Measurements from ENCODE around the gene RAB11FIP4. TPM values are rescaled to one million over a fixed set of nuclear protein-coding genes. Genes with fewer than 3 reads are reported as not detected.
A peak's percentile ranks its signal among the peaks of the same experiment; 100 is the strongest.
"Not testable (repeated sequence)": the region's sequence is repeated elsewhere in the genome, so short reads cannot be mapped to it uniquely, and the experiment has no call there.

Gene RAB11FIP4
- polyA plus RNA-seq (2013, experiment 1 of 2; ENCODE audit: insufficient read length): 0.82 TPM
- polyA plus RNA-seq (2013, experiment 2 of 2; ENCODE audit: insufficient read length): 0.74 TPM

DNA sequence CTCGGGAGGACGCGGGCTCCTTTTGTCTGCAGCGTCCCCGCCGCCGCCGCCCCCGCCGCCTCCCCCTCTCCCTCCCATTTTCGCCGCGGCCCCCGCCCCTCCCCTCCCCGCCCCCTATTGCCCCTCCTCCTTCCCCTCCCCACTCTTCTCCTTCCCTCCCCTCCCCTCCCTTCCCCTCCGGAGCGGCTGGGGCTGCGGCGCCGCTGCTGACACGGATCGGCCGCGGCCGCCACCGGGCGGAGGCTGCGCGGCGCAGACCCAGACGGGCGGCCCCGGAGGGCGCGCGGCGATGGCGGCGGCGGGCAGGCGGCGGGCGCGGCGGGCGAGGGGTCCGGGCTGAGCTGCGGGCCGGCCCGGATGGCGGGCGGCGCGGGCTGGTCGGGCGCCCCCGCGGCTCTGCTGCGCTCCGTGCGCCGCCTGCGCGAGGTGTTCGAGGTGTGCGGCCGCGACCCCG is at the start of gene RAB11FIP4:
Gene RAB11FIP4, plus strand, starts transcription at position 180 of the 454 bp plus-strand sequence. Its CDS starts 178 bp downstream, at position 358.
- peak; percentile 20 for DNase-seq

DNA sequence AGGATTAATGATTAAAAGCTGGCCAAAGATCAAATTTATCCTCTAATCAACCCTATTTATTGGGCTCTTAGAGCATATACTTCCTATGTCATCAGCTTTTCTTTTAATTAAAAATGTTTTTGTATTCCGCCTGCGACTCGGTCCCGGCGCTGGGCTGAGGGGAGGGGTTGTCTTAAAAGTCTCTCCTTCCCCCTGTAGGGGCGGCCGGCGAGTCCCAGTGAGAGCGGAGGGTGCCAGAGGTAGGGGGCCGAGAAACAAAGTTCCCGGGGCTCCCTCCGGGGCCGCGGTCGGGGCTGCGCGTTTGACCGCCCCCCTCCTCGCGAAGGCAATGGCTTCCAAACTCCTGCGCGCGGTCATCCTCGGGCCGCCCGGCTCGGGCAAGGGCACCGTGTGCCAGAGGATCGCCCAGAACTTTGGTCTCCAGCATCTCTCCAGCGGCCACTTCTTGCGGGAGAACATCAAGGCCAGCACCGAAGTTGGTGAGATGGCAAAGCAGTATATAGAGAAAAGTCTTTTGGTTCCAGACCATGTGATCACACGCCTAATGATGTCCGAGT is 46.2 kb upstream of the RAB11FIP4 start:
- DNase-seq: not testable (repeated sequence)

GRCh38 chr17:31349454-31349853 is 42.0 kb upstream of the RAB11FIP4 start:
- DNase-seq: no peak

DNA sequence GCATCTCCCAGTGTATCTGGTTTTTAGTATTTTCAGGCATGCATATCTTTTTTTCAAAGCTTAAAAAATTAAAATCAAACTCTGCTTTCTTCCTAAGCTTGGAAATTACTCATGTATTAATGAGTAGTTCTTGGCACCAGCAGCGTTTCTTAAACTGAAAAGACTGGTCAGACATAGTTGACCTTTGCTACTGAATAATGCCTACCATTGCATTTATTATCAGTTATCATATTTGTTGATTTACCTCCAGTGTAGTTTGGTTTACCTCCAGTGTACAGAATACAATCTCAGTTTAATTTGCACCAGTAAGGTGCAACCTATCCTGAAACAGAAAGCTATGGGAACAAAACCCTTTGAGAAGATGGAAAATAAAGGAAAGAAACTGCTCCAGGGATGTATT is 35.5 kb upstream of the RAB11FIP4 start:
- DNase-seq: no peak

DNA sequence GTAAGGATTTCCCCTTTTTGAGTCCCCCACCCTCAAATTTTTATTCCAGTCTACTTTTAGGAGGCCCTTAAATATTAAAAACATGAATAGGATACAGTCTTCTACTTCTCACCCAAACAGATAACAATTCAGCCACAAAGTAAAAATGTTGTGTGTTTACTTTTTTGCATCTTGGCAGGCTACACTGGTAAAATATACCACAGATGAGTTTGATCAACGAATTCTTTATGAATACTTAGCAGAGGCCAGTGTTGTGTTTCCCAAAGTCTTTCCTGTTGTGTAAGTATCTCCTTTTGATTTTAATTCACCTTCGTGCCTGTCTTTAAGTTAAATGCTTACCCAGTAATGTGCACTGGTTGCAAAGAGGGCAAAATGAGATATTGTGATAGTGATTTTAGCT is 34.4 kb upstream of the RAB11FIP4 start:
- no peak for DNase-seq

GRCh38 chr17:31357839-31358394 is 33.6 kb upstream of the RAB11FIP4 start:
- DNase-seq: no peak

DNA sequence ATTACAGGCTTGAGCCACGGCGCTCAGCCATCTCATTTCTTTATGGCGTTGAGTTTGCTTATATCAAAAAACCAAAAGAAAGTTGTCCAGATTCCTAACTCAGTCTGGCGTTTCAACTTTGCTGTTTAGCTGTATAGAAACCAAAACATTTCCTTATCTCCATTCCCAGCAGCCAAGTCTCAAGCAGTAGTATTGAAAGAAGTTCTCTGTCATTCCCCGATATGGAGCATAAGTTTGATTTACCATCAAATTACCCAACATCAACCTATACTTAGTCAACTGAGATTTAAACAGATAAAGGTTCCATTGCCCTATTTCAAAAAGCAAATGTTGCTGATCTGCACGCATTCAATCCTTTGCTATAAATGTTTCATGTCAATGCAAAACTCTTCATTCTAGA is 27.5 kb upstream of the RAB11FIP4 start:
- DNase-seq: no peak

DNA sequence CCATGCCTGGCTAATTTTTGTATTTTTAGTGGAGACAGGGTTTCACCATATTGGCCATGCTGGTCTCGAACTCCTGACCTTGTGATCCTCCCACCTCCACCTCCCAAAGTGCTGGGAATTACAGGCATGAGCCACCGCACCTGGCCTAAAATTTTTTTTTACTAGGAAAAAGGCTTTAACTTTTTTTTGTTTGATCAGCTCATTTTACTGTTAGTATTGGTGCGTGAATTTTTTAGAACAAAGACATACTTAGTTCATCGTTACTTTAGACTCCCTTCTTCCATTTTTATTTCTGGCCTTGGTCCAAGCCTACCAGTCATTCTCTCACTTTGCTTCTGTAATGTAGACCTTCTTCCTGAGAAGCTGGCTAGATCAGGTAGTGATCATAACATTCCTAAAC is 25.4 kb upstream of the RAB11FIP4 start:
- no peak for DNase-seq

DNA sequence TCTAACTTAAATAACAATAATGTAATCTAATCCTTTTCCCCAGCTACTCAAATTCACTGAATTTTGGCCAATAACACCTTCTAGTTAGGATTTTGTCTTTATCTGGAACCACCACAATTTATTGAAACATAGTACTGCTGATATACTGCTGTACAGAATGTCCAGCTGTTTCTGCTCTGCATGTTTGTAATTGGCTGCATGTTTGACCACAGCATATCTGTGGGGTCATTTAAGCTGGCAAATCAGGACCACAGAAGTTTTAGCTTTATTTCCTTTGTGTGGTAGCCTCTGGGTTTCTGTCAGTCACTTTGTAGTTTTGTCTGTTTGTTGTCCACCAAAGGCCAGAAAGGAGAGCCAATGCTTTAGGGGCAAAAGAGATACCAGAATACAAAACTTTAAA is 22.2 kb upstream of the RAB11FIP4 start:
- no peak for DNase-seq

DNA sequence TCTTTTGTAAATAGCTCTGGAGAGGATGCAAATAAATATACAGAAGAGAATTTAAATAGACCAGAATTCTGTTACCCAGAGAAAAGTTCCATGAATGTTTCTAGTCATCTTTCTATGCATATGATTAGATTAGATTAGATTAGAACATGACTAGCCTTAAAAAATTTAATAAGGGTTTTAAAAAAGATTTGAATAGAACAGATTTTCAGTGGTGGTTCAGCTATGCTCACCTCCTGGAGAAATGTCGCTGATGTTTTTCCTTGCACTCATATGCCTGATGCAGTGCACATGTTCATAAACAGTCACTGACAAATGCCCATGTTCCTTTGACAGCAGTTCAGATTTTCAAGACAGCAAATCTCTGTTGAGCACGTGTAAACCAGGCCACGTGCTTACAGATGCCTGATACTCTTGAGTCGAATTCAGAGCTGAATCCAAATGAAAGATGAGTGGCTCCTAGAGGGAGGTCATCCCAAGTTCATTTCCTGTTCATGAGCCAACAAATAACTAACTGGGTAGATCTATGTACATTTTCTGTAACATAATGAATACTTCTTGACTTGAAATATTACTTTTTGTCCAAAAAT is 19.9 kb upstream of the RAB11FIP4 start:
- peak; percentile 57 for DNase-seq

- peak; percentile 61 for DNase-seq
Observed at GRCh38 chr17:31373150-31374093, 18.1 kb upstream of the RAB11FIP4 start.

GRCh38 chr17:31374094-31374447 is 17.4 kb upstream of the RAB11FIP4 start:
- no peak for DNase-seq

GRCh38 chr17:31374503-31374902 is 17.0 kb upstream of the RAB11FIP4 start:
- no peak for DNase-seq

- DNase-seq: no peak
Observed at GRCh38 chr17:31378638-31379037, 12.8 kb upstream of the RAB11FIP4 start.

DNA sequence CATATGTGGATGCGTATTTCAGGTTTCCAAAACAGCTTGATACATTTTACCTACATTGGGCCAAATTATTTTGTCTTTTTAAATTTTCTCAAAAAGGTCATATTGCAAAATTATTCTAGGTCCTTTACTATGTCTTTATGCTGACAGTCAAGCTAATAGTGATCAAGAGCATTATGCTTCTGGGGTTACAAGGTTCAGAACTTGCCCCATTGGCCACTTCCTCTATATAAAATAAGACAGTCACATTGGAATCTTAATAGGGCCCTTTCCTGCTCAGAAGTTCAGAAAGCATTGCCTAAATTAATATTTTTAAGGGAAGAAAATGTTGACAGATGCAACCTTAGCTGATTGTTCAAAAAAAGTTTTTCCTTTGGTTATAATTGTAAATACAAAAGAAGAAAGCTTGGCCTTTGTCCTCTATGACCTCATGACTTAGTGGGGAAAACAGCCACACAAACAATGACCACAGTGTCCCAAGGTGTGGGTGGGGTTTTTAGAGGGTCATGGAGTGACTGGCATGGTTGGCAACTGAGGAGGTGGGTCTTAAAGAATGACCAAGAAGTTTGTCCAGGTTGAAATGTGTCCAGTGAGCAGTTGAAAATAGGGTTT is 11.8 kb upstream of the RAB11FIP4 start:
- DNase-seq: no peak

DNA sequence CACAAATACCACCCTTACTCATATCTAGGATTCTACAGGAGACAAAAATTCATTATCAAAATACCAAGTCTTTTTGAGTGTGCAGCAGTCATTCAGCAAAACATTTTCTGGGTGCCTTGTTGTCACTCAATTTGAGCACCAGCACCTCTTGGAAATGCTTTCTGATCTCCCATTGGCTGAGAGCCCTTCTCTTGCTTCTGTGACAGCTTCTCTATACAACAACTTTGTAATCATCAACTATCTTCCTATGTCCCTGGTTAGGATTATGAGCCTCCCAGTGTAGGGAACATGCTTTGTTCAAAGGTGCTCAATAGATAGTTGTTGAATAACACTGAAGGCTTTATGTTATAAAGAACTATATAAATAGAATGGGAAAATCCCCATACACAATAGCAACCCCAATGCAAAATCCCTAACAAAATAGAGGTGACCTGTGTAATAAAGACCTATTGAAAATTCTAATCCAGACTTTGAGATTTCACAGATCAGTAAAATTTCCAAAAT is 10.3 kb upstream of the RAB11FIP4 start:
- DNase-seq: no peak

GRCh38 chr17:31382668-31383275 is 8.7 kb upstream of the RAB11FIP4 start:
- DNase-seq: not testable (repeated sequence)

DNA sequence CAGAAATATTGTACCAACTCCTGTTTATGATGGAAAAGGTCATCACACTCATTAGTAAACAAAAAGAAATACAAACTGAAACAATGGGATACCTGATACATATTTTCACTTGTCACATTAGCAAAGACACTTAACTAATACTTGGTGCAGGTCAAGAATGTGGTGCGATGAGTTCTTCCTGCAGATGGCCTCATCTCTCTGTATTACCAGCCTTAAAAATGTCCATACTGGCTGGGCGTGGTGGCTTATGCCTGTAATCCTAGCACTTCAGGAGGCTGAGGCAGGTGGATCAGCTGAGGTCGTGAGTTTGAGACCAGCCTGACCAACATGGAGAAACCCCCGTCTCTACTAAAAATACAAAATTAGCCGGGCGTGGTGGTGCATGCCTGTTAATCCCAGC is 8.0 kb upstream of the RAB11FIP4 start:
- DNase-seq: not testable (repeated sequence)

DNA sequence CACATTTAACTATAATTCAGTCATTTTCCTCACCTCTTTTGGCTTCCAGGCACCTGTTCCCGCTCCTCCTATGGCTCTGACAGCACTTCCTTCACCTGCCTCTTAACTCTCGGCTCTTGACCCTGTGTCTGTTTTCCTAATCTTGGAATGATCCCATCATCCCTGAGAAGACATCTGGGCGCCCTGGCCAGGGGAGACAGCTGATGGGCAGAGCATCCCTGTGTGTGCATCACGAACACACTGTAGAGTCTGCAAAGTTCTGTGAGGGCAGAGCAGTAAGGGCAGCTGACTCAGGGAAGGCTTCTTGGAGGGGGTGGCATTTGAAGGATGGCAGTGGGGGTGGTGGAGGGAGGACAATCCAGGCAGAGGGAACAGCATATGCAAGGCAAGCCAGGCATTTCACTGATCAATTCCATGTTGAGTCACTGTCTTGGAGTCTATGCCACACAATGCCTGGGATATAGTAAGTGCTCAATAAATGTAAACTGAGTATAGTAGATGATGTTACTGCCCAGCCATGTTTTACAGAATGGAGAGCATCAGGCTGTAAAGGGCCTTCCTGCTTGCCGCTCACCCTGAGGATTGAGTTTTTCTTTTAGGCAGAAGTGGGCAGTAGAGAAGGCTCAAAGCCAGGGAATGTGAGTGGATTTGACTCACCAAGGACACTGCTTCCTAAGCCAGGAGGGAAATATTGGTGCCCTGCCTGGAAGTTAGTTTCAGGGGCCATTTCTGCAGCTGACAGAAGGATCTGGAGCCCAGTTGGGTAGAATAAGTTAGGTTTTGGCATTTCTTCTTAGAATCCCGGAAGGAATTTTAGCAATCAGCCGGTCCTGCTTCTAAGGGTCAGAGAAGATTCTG is 5.8 kb upstream of the RAB11FIP4 start:
- DNase-seq: no peak

DNA sequence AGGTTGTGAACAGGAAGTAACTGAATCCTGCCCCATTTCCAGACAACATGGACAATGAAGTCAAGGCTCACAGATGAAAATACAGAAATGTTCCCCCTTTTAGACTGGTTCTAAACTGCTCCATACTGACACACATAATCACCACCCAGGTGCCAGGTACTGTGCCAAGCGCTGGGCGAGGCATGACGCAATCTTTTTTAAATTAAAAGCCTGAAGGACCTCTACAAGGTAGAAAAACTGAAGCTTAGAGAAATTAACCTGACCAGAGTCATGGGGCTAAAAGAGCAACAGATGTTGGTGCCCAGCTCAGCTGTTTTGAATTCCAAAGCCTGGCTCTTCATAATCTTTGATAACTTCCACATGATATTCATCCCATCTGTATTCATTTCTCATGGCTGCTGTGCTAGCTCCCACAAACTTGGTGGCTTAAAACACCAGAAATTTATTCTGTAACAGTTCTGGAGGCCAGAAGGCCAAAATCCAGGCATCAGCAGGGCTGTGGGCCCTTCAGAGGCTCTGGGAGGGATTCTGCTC is 4.9 kb upstream of the RAB11FIP4 start:
- no peak for DNase-seq

DNA sequence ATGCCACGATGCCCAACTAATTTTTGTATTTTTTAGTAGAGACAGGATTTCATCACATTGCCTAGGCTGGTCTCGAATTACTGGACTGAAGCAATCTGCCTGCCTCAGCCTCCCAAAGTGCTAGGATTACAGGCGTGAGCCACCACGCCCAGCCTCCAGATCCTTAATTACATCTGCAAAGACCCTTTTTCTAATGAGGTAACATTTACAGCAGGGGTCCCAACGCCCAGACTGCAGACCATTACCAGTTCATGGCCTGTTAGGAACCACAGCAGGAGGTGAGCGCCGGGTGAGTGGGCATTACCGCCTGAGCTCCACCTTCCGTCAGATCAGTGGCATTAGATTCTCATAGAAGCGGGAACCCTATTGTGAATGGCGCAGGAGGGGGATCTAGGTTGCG is 4.0 kb upstream of the RAB11FIP4 start:
- no peak for DNase-seq

Measured in fibroblast of skin of abdomen (primary cell).